GM12878 (cell line): ENCODE results near the gene BNC2. TPM values are rescaled to one million over a fixed set of nuclear protein-coding genes. Genes with fewer than 3 reads are reported as not detected.

Source experiments
- ATAC-seq: fragments of 200-7000 bp; cut with Tn5 transposase; 3 replicates; pipeline ENCODE4 v1.9.1; 2020; ENCODE audit warnings: mild to moderate bottlenecking, moderate library complexity
- BruUV-seq: library from RNA; stranded (reverse); fragments of 400-500 nt; replicated peaks from 2 replicates; lab custom pipeline; 2021; lab: Mats Ljungman, UMichigan
- CTCF ChIA-PET: fragments of 300-600 bp; sonication (Branson Sonifier 250); formaldehyde crosslinking; extraction: SDS; loops from one replicate; lab custom pipeline; 2021; ENCODE audit warnings: inconsistent platforms; lab: Yijun Ruan, JAX
- POLR2A ChIA-PET: fragments of 350-600 bp; formaldehyde crosslinking; extraction: SDS; loops from one replicate; lab custom pipeline; 2021; ENCODE audit warnings: inconsistent platforms; lab: Charles Lee
- RAD21 ChIA-PET: fragments of 300-600 bp; sonication (Branson Sonifier 250); formaldehyde crosslinking; loops from one replicate; lab custom pipeline; 2023; ENCODE audit warnings: antibody characterized with exemption; ENCODE audit not compliant: unreplicated experiment; lab: Charles Lee
- SMC1A ChIA-PET: fragments of 300-600 bp; sonication (Branson Sonifier 250); formaldehyde crosslinking; loops from one replicate; lab custom pipeline; 2023; ENCODE audit not compliant: unreplicated experiment, uncharacterized antibody; lab: Charles Lee
- DNase-seq: peaks from one replicate; pipeline ENCODE4 v3.0.0-alpha.2; 2011; ENCODE audit warnings: low read depth, low spot score
- FAIRE-seq: peaks from 3 replicates; lab custom pipeline; 2011; peaks lifted over from hg19 to GRCh38; lab: Jason Lieb, UNC
- H2AFZ ChIP-seq: 2 replicates; pipeline ENCODE4 v1.6.0; 2011; ENCODE audit warnings: low read depth, low read length, control low read depth; ENCODE audit not compliant: control insufficient read depth
- H3K27ac ChIP-seq: 2 replicates; pipeline ENCODE4 v1.5.1; 2011; ENCODE audit warnings: control low read depth; ENCODE audit not compliant: control insufficient read depth, insufficient read depth
- H3K27me3 ChIP-seq, 2 experiments: replicated peaks in 1 of 2; 2 replicates each; pipeline versions ENCODE4 v1.6.0 to v1.6.1; 2011; ENCODE audit warnings: low read length in 1 of 2; ENCODE audit not compliant: control insufficient read depth in 2 of 2, insufficient read depth in 2 of 2
- H3K36me3 ChIP-seq, 2 experiments: 2 replicates each; pipeline ENCODE4 v1.5.1; 2011; ENCODE audit warnings: low read length in 1 of 2; ENCODE audit not compliant: control insufficient read depth in 2 of 2, insufficient read depth in 2 of 2
- H3K4me1 ChIP-seq: 2 replicates; pipeline ENCODE4 v1.6.1; 2011; ENCODE audit warnings: mild to moderate bottlenecking, low read length, moderate library complexity, mixed read lengths; ENCODE audit not compliant: control insufficient read depth, insufficient read depth
- H3K4me2 ChIP-seq: 2 replicates; pipeline ENCODE4 v1.6.0; 2011; ENCODE audit warnings: control low read depth; ENCODE audit not compliant: control insufficient read depth, insufficient read depth
- H3K4me3 ChIP-seq: fragments of 200-600 bp; sonication (generic); 2 replicates; pipeline ENCODE4 v1.5.1; 2016
- H3K79me2 ChIP-seq: 2 replicates; pipeline ENCODE4 v1.6.0; 2011; ENCODE audit warnings: low read length; ENCODE audit not compliant: control insufficient read depth, insufficient read depth
- H3K9ac ChIP-seq: 2 replicates; pipeline ENCODE4 v1.8.0; 2011; ENCODE audit warnings: low read length, control low read depth, mixed read lengths; ENCODE audit not compliant: control insufficient read depth, insufficient read depth
- H3K9me3 ChIP-seq: replicated peaks from 3 replicates; pipeline ENCODE4 v1.5.1; 2011; ENCODE audit warnings: mild to moderate bottlenecking, low read length; ENCODE audit not compliant: control insufficient read depth, insufficient read depth
- H4K20me1 ChIP-seq: 2 replicates; pipeline ENCODE4 v1.6.0; 2011; ENCODE audit not compliant: control insufficient read depth, insufficient read depth
- ATF3 ChIP-seq: IDR thresholded peaks from 2 replicates; pipeline ENCODE4 v1.6.1; 2011; ENCODE audit warnings: low read depth, mild to moderate bottlenecking, low read length, moderate library complexity, borderline replicate concordance; ENCODE audit errors: extremely low read depth
- E2F8 ChIP-seq: fragments of 450-650 bp; IDR thresholded peaks from 2 replicates; pipeline ENCODE4 v1.6.1; 2018; ENCODE audit warnings: mild to moderate bottlenecking, low read depth, moderate library complexity; ENCODE audit not compliant: partially characterized antibody
- EED ChIP-seq: sonication (generic); IDR thresholded peaks from 2 replicates; pipeline ENCODE4 v1.6.1; 2016; ENCODE audit warnings: antibody characterized with exemption, low read depth
- ETV6 ChIP-seq, 2 experiments: fragments of 450-650 bp in 1 of 2; IDR thresholded peaks in 1 of 2; conservative IDR thresholded peaks in 1 of 2; 2 replicates each; pipeline ENCODE4 v1.6.1; 2014; ENCODE audit warnings: antibody characterized with exemption in 1 of 2, borderline replicate concordance in 1 of 2, low read depth in 1 of 2, mild to moderate bottlenecking in 1 of 2, moderate library complexity in 1 of 2
- HDAC6 ChIP-seq: fragments of 200-600 bp; sonication (generic); IDR thresholded peaks from one replicate; pipeline ENCODE4 v1.8.0; 2017; ENCODE audit warnings: antibody characterized with exemption; ENCODE audit not compliant: unreplicated experiment
- HDGF ChIP-seq: fragments of 450-650 bp; IDR thresholded peaks from 2 replicates; pipeline ENCODE4 v1.6.1; 2016; ENCODE audit warnings: antibody characterized with exemption
- JUNB ChIP-seq: IDR thresholded peaks from 2 replicates; pipeline ENCODE4 v1.6.1; 2016; ENCODE audit warnings: antibody characterized with exemption, mild to moderate bottlenecking
- MTA2 ChIP-seq: fragments of 450-650 bp; IDR thresholded peaks from 2 replicates; pipeline ENCODE4 v1.6.1; 2016; ENCODE audit warnings: low read depth, mild to moderate bottlenecking, moderate library complexity
- MXI1 ChIP-seq: fragments of 150-350 bp; IDR thresholded peaks from 2 replicates; pipeline ENCODE4 v1.6.1; 2011; ENCODE audit warnings: low read depth, mild to moderate bottlenecking, inconsistent platforms, low read length, improper control_type of control experiment
- NFYA ChIP-seq: IDR thresholded peaks from 2 replicates; pipeline ENCODE4 v1.6.1; 2011; ENCODE audit warnings: low read depth, mild to moderate bottlenecking, low read length, improper control_type of control experiment, borderline replicate concordance
- NRF1 ChIP-seq: conservative IDR thresholded peaks from 2 replicates; pipeline ENCODE4 v1.6.1; 2011; ENCODE audit warnings: mild to moderate bottlenecking, low read depth, low read length, improper control_type of control experiment
- PAX8 ChIP-seq: fragments of 450-650 bp; IDR thresholded peaks from 2 replicates; pipeline ENCODE4 v1.6.1; 2017; ENCODE audit warnings: mild to moderate bottlenecking, moderate library complexity
- SIN3A ChIP-seq: IDR thresholded peaks from 2 replicates; pipeline ENCODE4 v1.6.1; 2012; ENCODE audit warnings: low read depth, low read length, improper control_type of control experiment
- SKIL ChIP-seq: fragments of 450-650 bp; IDR thresholded peaks from 2 replicates; pipeline ENCODE4 v1.6.1; 2017; ENCODE audit warnings: mild to moderate bottlenecking, low read depth, inconsistent platforms; ENCODE audit not compliant: poor library complexity, severe bottlenecking
- SMAD5 ChIP-seq: IDR thresholded peaks from 2 replicates; pipeline ENCODE4 v1.6.1; 2016; ENCODE audit warnings: antibody characterized with exemption, low read depth
- WRNIP1 ChIP-seq: IDR thresholded peaks from 2 replicates; pipeline ENCODE4 v1.6.1; 2011; ENCODE audit warnings: low read depth, low read length, improper control_type of control experiment, borderline replicate concordance
- ZBTB33 ChIP-seq: fragments of 450-650 bp; IDR thresholded peaks from 2 replicates; pipeline ENCODE4 v1.6.1; 2017; ENCODE audit warnings: mild to moderate bottlenecking
- WGBS: methylation state at CpG from one replicate; pipeline ENCODE4 v1.1.6; 2016; ENCODE audit warnings: low lambda C conversion rate; ENCODE audit not compliant: insufficient replicate concordance, insufficient coverage; ENCODE audit errors: missing lambda C conversion rate; 5-methylcytosine and 5-hydroxymethylcytosine counted together
- in situ Hi-C: fragments of 300-500 bp; cut with MboI; formaldehyde crosslinking; loops from 9 replicates; pipeline ENCODE4 v1.14.3; 2018; ENCODE audit warnings: mixed read lengths
- intact Hi-C: fragments of 100-400 bp; cut with micrococcal nuclease; formaldehyde crosslinking; loops from one replicate; pipeline ENCODE4 v1.14.2; 2022; ENCODE audit not compliant: unreplicated experiment
- polyA plus RNA-seq, 11 experiments: library from polyadenylated mRNA; depleted of rRNA in 4 of 11; unstranded in 6 of 11; stranded (reverse) in 5 of 11; fragments of >200 nt; fragmentation: Nextera tagmentation in 4 of 11; fragmentation: Illumina TruSeq in 1 of 11; extraction: Ambion mirVana in 4 of 11; extraction: Trizol in 1 of 11; gene quantifications; 1 replicate in 1 of 11; 2 replicates in 10 of 11; pipeline versions ENCODE4 v1.2.1 to v1.2.3, GENCODE V29; 2011 to 2016; ENCODE audit warnings: inconsistent platforms in 2 of 11, missing spikeins in 2 of 11, low read depth in 1 of 11
- total RNA-seq, 4 experiments: library from RNA; depleted of rRNA in 3 of 4; stranded (reverse); fragments of >200 nt in 3 of 4; fragmentation: Illumina TruSeq in 1 of 4; extraction: Trizol in 1 of 4; gene quantifications; 2 replicates each; pipeline versions ENCODE4 v1.2.1 to v1.2.3, GENCODE V29; 2013 to 2021

Gene BNC2
- total and polyA plus RNA-seq, 10 of the 15 experiments (the other 5 are each of a cell fraction or from before 2014, with no cell fraction given): 0.05 to 14.5 (median 0.26) TPM

GRCh38 chr9:16384993-16385392 is 485.5 kb downstream of the BNC2 start (continued):
- TF ChIP-seq E2F8: no peak
- TF ChIP-seq MTA2: no peak
- no peak for TF ChIP-seq SKIL
- no peak for TF ChIP-seq NRF1
- no peak for TF ChIP-seq WRNIP1

- no peak overlapping the region for H3K27ac ChIP-seq
- no peak for FAIRE-seq
- RAD21 ChIA-PET: no interaction called here
- H3K27me3 ChIP-seq: no peaks in the 10 kb centered on the region
- SMC1A ChIA-PET: no interaction called here
- DNase-seq: no peak
- H3K9me3 ChIP-seq: no peaks in the 10 kb centered on the region; the same call in 2 of the 3 replicates
- no peaks in the 10 kb centered on the region for H4K20me1 ChIP-seq
- POLR2A ChIA-PET: no interaction called here
- H3K79me2 ChIP-seq: no peaks in the 10 kb centered on the region
- H3K36me3 ChIP-seq: no peaks in the 10 kb centered on the region
- BruUV-seq: no TSS peak
- no peak for ATAC-seq
- H3K4me1 ChIP-seq: no peaks in the 10 kb centered on the region
- WGBS: 27% methylated on average over 4 of the region's 4 CpGs
- H2AFZ ChIP-seq: no peak overlapping the region
- H3K9ac ChIP-seq: no peak overlapping the region
- in situ Hi-C loops: no loop called here
- H3K4me2 ChIP-seq: no peak overlapping the region
- intact Hi-C loops: no loop called here
- CTCF ChIA-PET: no interaction called here
- no peak overlapping the region for H3K4me3 ChIP-seq
- TF ChIP-seq HDAC6 (no peak), EED (no peak), WRNIP1 (no peak), MXI1 (no peak), ATF3 (no peak), JUNB (no peak), ETV6 (conservative IDR thresholded peaks at IDR 0.05 in 1 of 2, IDR thresholded peaks at IDR 0.05 in 1 of 2; ENCODE audit: borderline replicate concordance in 1 of 2, low read depth in 1 of 2) (no peak), HDGF (no peak), SMAD5 (no peak), SIN3A (no peak), ZBTB33 (no peak), NFYA (no peak), PAX8 (no peak)
These were observed 493.2 kb downstream of the BNC2 start for GRCh38 chr9:16377311-16377710.
